ENCODE measurements around the gene GPC6.

GRCh38 chr13:93279982-93280381 is 53.4 kb downstream of the GPC6 start:
- no peak for TF ChIP-seq SUZ12 (IDR thresholded peaks at IDR 0.05)
- TF ChIP-seq LEF1 (IDR thresholded peaks at IDR 0.05; ENCODE audit: borderline replicate concordance), result no peak
- no peak for TF ChIP-seq FOXM1 (IDR thresholded peaks at IDR 0.05; ENCODE audit: borderline replicate concordance)
